Measurements from ENCODE around the gene CDKN2A.

The CDKN2A gene

GRCh38 chr9:21964925-21965385, 29.2 kb downstream of the CDKN2A start:
- TF ChIP-seq POLR2AphosphoS5 (IDR thresholded peaks at IDR 0.05; ENCODE audit: low read depth, low read length) (no peak), SIN3A (IDR thresholded peaks at IDR 0.05; ENCODE audit: borderline replicate concordance, insufficient read depth, low read length) (no peak), TAF1 (IDR thresholded peaks at IDR 0.05; ENCODE audit: borderline replicate concordance, insufficient read depth, low read length) (no peak), REST (IDR thresholded peaks at IDR 0.05; ENCODE audit: insufficient read depth in 1 of 2, low read depth in 2 of 2, low read length in 2 of 2) (no peak), FOXP2 (optimal IDR thresholded peaks at IDR 0.05; ENCODE audit: borderline replicate concordance, extremely low read depth, extremely low read length, insufficient read depth) (no peak)

DNA sequence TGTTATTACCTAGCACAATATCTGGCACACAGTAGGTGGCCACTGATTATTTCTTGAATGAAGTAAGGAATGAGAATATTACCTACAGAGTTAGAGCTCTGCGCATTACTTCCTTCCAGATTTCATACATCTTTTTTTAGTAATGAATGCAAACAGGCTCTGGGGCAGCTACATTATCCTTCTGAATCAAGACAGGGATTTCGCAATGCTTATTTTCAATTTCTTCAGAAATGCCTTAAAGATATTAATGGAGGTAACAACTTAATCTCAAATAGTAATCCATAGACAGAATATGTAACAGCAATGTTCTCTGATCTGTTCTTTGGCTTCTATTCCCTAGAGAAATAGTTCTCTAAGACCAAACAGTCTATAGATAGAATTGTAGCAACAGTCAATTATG, 32.6 kb downstream of the CDKN2A start:
- TF ChIP-seq TAF1 (IDR thresholded peaks at IDR 0.05; ENCODE audit: borderline replicate concordance, insufficient read depth, low read length) = no peak

GRCh38 chr9:21958833-21959232, 35.4 kb downstream of the CDKN2A start:
- TF ChIP-seq REST (IDR thresholded peaks at IDR 0.05; ENCODE audit: insufficient read depth in 1 of 2, low read depth in 2 of 2, low read length in 2 of 2) = no peak
- no peak for TF ChIP-seq TAF1 (IDR thresholded peaks at IDR 0.05; ENCODE audit: borderline replicate concordance, insufficient read depth, low read length)
- no peak for TF ChIP-seq POLR2AphosphoS5 (IDR thresholded peaks at IDR 0.05; ENCODE audit: low read depth, low read length)
- TF ChIP-seq FOXP2 (optimal IDR thresholded peaks at IDR 0.05; ENCODE audit: borderline replicate concordance, extremely low read depth, extremely low read length, insufficient read depth) = no peak
- TF ChIP-seq SIN3A (IDR thresholded peaks at IDR 0.05; ENCODE audit: borderline replicate concordance, insufficient read depth, low read length) = no peak

GRCh38 chr9:21945606-21946005, 48.6 kb downstream of the CDKN2A start:
- TF ChIP-seq FOXP2 (optimal IDR thresholded peaks at IDR 0.05; ENCODE audit: borderline replicate concordance, extremely low read depth, extremely low read length, insufficient read depth) (no peak), POLR2AphosphoS5 (IDR thresholded peaks at IDR 0.05; ENCODE audit: low read depth, low read length) (no peak), SIN3A (IDR thresholded peaks at IDR 0.05; ENCODE audit: borderline replicate concordance, insufficient read depth, low read length) (no peak), TAF1 (IDR thresholded peaks at IDR 0.05; ENCODE audit: borderline replicate concordance, insufficient read depth, low read length) (no peak), REST (IDR thresholded peaks at IDR 0.05; ENCODE audit: insufficient read depth in 1 of 2, low read depth in 2 of 2, low read length in 2 of 2) (no peak)

- no peak for TF ChIP-seq REST (IDR thresholded peaks at IDR 0.05; ENCODE audit: insufficient read depth in 1 of 2, low read depth in 2 of 2, low read length in 2 of 2)
- TF ChIP-seq POLR2AphosphoS5 (IDR thresholded peaks at IDR 0.05; ENCODE audit: low read depth, low read length) = no peak
- TF ChIP-seq TAF1 (IDR thresholded peaks at IDR 0.05; ENCODE audit: borderline replicate concordance, insufficient read depth, low read length) = no peak
- TF ChIP-seq SIN3A (IDR thresholded peaks at IDR 0.05; ENCODE audit: borderline replicate concordance, insufficient read depth, low read length) = no peak
- no peak for TF ChIP-seq FOXP2 (optimal IDR thresholded peaks at IDR 0.05; ENCODE audit: borderline replicate concordance, extremely low read depth, extremely low read length, insufficient read depth)
These were observed 50.7 kb downstream of the CDKN2A start for GRCh38 chr9:21943464-21943863.

All from PFSK-1 (cell line).